ENCODE measurements around the gene PARD3B.

PARD3B gene

GRCh38 chr2:205658572-205658971 is 1113.3 kb downstream of the PARD3B start:
- TF ChIP-seq, protein P1, sequence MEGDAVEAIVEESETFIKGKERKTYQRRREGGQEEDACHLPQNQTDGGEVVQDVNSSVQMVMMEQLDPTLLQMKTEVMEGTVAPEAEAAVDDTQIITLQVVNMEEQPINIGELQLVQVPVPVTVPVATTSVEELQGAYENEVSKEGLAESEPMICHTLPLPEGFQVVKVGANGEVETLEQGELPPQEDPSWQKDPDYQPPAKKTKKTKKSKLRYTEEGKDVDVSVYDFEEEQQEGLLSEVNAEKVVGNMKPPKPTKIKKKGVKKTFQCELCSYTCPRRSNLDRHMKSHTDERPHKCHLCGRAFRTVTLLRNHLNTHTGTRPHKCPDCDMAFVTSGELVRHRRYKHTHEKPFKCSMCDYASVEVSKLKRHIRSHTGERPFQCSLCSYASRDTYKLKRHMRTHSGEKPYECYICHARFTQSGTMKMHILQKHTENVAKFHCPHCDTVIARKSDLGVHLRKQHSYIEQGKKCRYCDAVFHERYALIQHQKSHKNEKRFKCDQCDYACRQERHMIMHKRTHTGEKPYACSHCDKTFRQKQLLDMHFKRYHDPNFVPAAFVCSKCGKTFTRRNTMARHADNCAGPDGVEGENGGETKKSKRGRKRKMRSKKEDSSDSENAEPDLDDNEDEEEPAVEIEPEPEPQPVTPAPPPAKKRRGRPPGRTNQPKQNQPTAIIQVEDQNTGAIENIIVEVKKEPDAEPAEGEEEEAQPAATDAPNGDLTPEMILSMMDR (IDR thresholded peaks at IDR 0.05; ENCODE audit: insufficient read depth, missing control alignments), result no peak
- FAIRE-seq (no peak), DNase-seq (ENCODE audit: insufficient read length, low spot score) (no peak)

- TF ChIP-seq, protein P1 (IDR thresholded peaks at IDR 0.05; ENCODE audit: insufficient read depth, missing control alignments), result no peak
- DNase-seq (ENCODE audit: insufficient read length, low spot score), result no peak
- FAIRE-seq, result no peak
Observed at GRCh38 chr2:205659922-205660321, 1114.6 kb downstream of the PARD3B start.

DNA sequence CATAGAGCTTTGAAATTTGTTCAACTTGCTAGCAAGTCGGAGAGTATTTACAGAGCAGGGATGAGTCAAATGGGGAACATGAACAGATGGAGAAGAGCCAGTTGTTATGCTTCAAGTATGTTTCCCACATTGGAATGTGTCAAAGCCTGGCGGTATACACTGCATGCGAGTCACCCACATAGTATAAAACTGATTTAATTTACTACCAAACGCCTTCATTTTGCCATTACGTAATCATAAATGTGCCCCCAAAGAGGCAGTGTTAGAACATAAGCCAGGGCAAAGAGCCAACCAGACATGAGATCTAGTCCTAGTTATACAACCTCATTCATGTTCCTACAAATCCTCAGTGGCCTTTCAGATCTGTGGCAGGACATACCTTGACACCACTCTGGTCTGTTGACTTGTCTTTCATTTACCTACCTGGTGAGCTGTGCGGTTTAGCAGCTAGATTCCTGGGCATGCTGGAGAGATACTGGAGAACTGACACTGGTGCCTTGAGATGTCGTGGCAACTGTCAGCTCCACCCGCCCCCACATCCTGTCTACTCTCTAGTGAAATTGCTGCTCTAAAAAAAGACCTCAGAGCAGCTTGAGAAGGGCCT is 1115.3 kb downstream of the PARD3B start:
- no peak for DNase-seq (ENCODE audit: insufficient read length, low spot score)
- TF ChIP-seq, protein P1 (IDR thresholded peaks at IDR 0.05; ENCODE audit: insufficient read depth, missing control alignments), result no peak

DNA sequence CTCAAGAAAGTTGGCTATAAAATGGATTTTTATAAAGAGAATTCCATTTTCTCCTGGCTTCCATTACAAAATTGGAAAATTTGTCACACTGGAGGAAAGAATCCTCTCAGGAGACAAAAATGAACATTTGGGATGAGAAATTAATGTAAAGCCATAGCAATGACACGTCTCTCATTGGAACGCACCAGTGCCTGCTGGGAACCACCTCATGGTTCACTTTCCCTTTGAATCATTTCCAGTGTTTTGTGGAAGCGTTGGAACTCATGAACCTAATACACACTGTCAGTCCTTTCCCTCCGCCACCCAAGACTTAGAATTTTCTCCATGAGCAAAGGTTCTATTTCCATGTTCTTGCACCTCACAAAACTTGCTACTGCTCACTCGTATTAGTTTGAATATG is 1116.0 kb downstream of the PARD3B start:
- FAIRE-seq (no peak), DNase-seq (ENCODE audit: insufficient read length, low spot score) (no peak)
- TF ChIP-seq, protein P1 (IDR thresholded peaks at IDR 0.05; ENCODE audit: insufficient read depth, missing control alignments), result no peak

More for the DNA sequence above, 1115.3 kb downstream of the PARD3B start:
- FAIRE-seq, result no peak

GRCh38 chr2:205662206-205662965 is 1117.1 kb downstream of the PARD3B start:
- DNase-seq (ENCODE audit: insufficient read length, low spot score) (no peak), FAIRE-seq (no peak)
- TF ChIP-seq, protein P1 (IDR thresholded peaks at IDR 0.05; ENCODE audit: insufficient read depth, missing control alignments), result no peak

- DNase-seq (ENCODE audit: insufficient read length, low spot score) (no peak), FAIRE-seq (no peak)
- TF ChIP-seq, protein P1 (IDR thresholded peaks at IDR 0.05; ENCODE audit: insufficient read depth, missing control alignments), result no peak
Observed at GRCh38 chr2:205665791-205666190, 1120.5 kb downstream of the PARD3B start.

Data from D721Med (cell line).